Activated CD4-positive, alpha-beta T cell treated with anti-CD3 and anti-CD28 coated beads, Interleukin-2, amount 10 ng/mL, durations not matched to agents 24 days and 14 days (primary cell): ENCODE measurements around the gene ECE2. TPM values are rescaled to one million over a fixed set of nuclear protein-coding genes. Genes with fewer than 3 reads are reported as not detected.
A peak's percentile ranks its signal among the peaks of the same experiment; 100 is the strongest.

Source experiments
- DNase-seq: peaks from one replicate; pipeline ENCODE4 v3.0.0; 2022
- H3K27ac Mint-ChIP-seq: one replicate; pipeline ENCODE4 v1.8.0; 2022; ENCODE audit warnings: mild to moderate bottlenecking, mixed read lengths
- H3K27me3 Mint-ChIP-seq: one replicate; pipeline ENCODE4 v1.8.0; 2022; ENCODE audit warnings: mixed read lengths
- H3K36me3 Mint-ChIP-seq: one replicate; pipeline ENCODE4 v1.8.0; 2022; ENCODE audit warnings: low read depth, mild to moderate bottlenecking, mixed read lengths
- H3K4me1 Mint-ChIP-seq: one replicate; pipeline ENCODE4 v1.8.0; 2021; ENCODE audit warnings: mixed read lengths
- H3K4me3 Mint-ChIP-seq: one replicate; pipeline ENCODE4 v1.8.0; 2022; ENCODE audit warnings: mild to moderate bottlenecking, moderate library complexity, mixed read lengths
- H3K9me3 Mint-ChIP-seq: one replicate; pipeline ENCODE4 v1.8.0; 2021; ENCODE audit warnings: mixed read lengths
- intact Hi-C: fragments of 100-400 bp; cut with micrococcal nuclease; formaldehyde crosslinking; loops from one replicate; pipeline ENCODE4 v1.15.1; 2023
- total RNA-seq: library from RNA; stranded (reverse); gene quantifications from 2 replicates; pipeline ENCODE4 v1.2.3, GENCODE V29; 2022

ECE2 gene
- total RNA-seq, 1 donor from 2014 or later = not detected

- peak overlapping the region; percentile 99 for H3K4me3 Mint-ChIP-seq
- H3K9me3 Mint-ChIP-seq = no peaks in the 10 kb centered on the region
- intact Hi-C loops = loop anchor here (1.0 to 2.0 kb wide), 7 partner anchors 15 to 282 kb away; partner anchors contain the start of genes ABCC5, ABCF3, AP2M1 and EEF1AKMT4
- peaks cover 3% of the 10 kb centered on the region for H3K27me3 Mint-ChIP-seq
- peak overlapping the region; percentile 90 for H3K27ac Mint-ChIP-seq
- H3K4me1 Mint-ChIP-seq = peaks cover 20% of the 10 kb centered on the region
- peaks cover 52% of the 10 kb centered on the region for H3K36me3 Mint-ChIP-seq
- no peak for DNase-seq
These were observed 23.9 kb downstream of the ECE2 start for GRCh38 chr3:184299488-184300377.

DNA sequence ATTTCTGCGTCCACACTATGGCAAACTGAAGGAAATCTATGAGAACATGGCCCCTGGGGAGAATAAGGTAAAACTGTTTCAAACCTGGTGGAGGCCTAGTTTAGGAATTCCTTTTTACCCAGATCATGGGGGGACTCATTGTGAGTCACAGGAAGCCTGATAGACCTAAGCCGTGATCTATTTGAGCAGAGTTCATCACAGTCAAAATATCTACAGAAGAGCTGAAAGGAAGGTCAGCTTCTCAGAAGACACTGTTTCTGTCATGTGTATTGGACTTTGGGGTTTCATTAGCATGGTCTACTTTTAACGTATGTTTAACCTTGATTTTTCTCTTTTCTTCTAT lies 24.5 kb downstream of the ECE2 start:
- H3K4me1 Mint-ChIP-seq = peaks cover 20% of the 10 kb centered on the region
- peaks cover 54% of the 10 kb centered on the region for H3K36me3 Mint-ChIP-seq
- no peak overlapping the region for H3K27ac Mint-ChIP-seq
- DNase-seq = no peak
- no peaks in the 10 kb centered on the region for H3K9me3 Mint-ChIP-seq
- peak overlapping the region; percentile 99 for H3K4me3 Mint-ChIP-seq
- H3K27me3 Mint-ChIP-seq = peaks cover 1% of the 10 kb centered on the region
- intact Hi-C loops = no loop called here

- DNase-seq = no peak
- H3K27me3 Mint-ChIP-seq = no peaks in the 10 kb centered on the region
- H3K4me1 Mint-ChIP-seq = peaks cover 6% of the 10 kb centered on the region
- peaks cover 84% of the 10 kb centered on the region for H3K36me3 Mint-ChIP-seq
- intact Hi-C loops = no loop called here
- H3K27ac Mint-ChIP-seq = no peak overlapping the region
- no peaks in the 10 kb centered on the region for H3K9me3 Mint-ChIP-seq
- no peak overlapping the region for H3K4me3 Mint-ChIP-seq
These were observed 29.8 kb downstream of the ECE2 start for GRCh38 chr3:184305577-184305976.

GRCh38 chr3:184306341-184306972 lies 30.6 kb downstream of the ECE2 start:
- no peaks in the 10 kb centered on the region for H3K27me3 Mint-ChIP-seq
- intact Hi-C loops = no loop called here
- H3K4me1 Mint-ChIP-seq = peaks cover 6% of the 10 kb centered on the region
- DNase-seq = no peak
- no peaks in the 10 kb centered on the region for H3K9me3 Mint-ChIP-seq
- H3K4me3 Mint-ChIP-seq = no peak overlapping the region
- H3K36me3 Mint-ChIP-seq = peaks cover 77% of the 10 kb centered on the region
- H3K27ac Mint-ChIP-seq = no peak overlapping the region

- Mint-ChIP-seq H3K4me1 (peaks cover 4% of the 10 kb centered on the region), H3K27me3 (no peaks in the 10 kb centered on the region), H3K9me3 (no peaks in the 10 kb centered on the region), H3K4me3 (no peak overlapping the region), H3K27ac (no peak overlapping the region), H3K36me3 (peaks cover 63% of the 10 kb centered on the region)
- DNase-seq = no peak
- intact Hi-C loops = no loop called here
These were observed 32.1 kb downstream of the ECE2 start for GRCh38 chr3:184307915-184308314.

DNA sequence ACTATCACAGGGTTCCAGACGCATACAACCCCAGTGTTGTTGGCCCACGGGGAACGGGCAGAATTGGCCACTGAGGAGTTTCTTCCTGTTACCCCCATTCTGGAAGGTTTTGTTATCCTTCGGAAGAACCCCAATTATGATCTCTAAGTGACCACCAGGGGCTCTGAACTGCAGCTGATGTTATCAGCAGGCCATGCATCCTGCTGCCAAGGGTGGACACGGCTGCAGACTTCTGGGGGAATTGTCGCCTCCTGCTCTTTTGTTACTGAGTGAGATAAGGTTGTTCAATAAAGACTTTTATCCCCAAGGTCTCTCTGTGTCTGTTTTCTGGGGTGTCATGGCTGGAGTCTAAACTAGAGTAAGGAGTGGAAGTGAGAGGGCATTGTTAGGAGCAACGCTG lies 32.9 kb downstream of the ECE2 start:
- intact Hi-C loops = no loop called here
- Mint-ChIP-seq H3K4me3 (no peak overlapping the region), H3K36me3 (peaks cover 54% of the 10 kb centered on the region), H3K4me1 (peaks cover 4% of the 10 kb centered on the region), H3K27me3 (no peaks in the 10 kb centered on the region), H3K27ac (no peak overlapping the region), H3K9me3 (no peaks in the 10 kb centered on the region)
- no peak for DNase-seq

- H3K9me3 Mint-ChIP-seq = no peaks in the 10 kb centered on the region
- no peak for DNase-seq
- intact Hi-C loops = no loop called here
- H3K27ac Mint-ChIP-seq = no peak overlapping the region
- no peak overlapping the region for H3K4me3 Mint-ChIP-seq
- peaks cover 14% of the 10 kb centered on the region for H3K4me1 Mint-ChIP-seq
- peaks cover 41% of the 10 kb centered on the region for H3K36me3 Mint-ChIP-seq
- no peaks in the 10 kb centered on the region for H3K27me3 Mint-ChIP-seq
These were observed 35.8 kb downstream of the ECE2 start for GRCh38 chr3:184311633-184312032.

DNA sequence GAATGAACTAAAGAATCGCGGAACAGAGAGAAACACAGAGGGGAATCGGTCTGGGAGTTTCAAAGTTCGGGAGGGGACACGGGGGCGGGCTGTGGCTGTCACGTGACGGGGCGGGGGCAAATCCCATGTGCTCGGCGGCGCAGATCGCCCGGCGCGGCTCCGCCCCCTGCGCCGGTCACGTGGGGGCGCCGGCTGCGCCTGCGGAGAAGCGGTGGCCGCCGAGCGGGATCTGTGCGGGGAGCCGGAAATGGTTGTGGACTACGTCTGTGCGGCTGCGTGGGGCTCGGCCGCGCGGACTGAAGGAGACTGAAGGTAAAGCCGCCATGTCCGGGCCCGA lies 38.5 kb downstream of the ECE2 start, which contains the start of gene EIF4G1:
Gene EIF4G1, plus strand, starts transcription at position 244 of the 337 bp plus-strand sequence. CDS start 1,191 bp downstream, outside the sequence.
- no peaks in the 10 kb centered on the region for H3K9me3 Mint-ChIP-seq
- H3K27ac Mint-ChIP-seq = peak within 1 kb of the TSS; percentile 89
- H3K27me3 Mint-ChIP-seq = no peaks in the 10 kb centered on the region

GRCh38 chr3:184314700-184315542 lies 39.1 kb downstream of the ECE2 start:
- H3K4me3 Mint-ChIP-seq = peak overlapping the region; percentile 89
- H3K4me1 Mint-ChIP-seq = peaks cover 31% of the 10 kb centered on the region
- H3K36me3 Mint-ChIP-seq = peaks cover 37% of the 10 kb centered on the region
- no peaks in the 10 kb centered on the region for H3K27me3 Mint-ChIP-seq
- intact Hi-C loops = loop anchor here (1.0 to 2.0 kb wide), 4 partner anchors 16 to 66 kb away; partner anchors contain the start of genes ALG3, EEF1AKMT4 and PSMD2
- H3K9me3 Mint-ChIP-seq = no peaks in the 10 kb centered on the region
- peak; percentile 90 for DNase-seq
- H3K27ac Mint-ChIP-seq = peak overlapping the region; percentile 89

More for the DNA sequence above, 38.5 kb downstream of the ECE2 start, which contains the start of gene EIF4G1:
- peaks cover 36% of the 10 kb centered on the region for H3K36me3 Mint-ChIP-seq
- peak within 1 kb of the TSS; percentile 89 for H3K4me3 Mint-ChIP-seq
- H3K4me1 Mint-ChIP-seq = peaks cover 28% of the 10 kb centered on the region
- intact Hi-C loops = loop anchor here (1.0 to 2.0 kb wide), 4 partner anchors 15 to 66 kb away; partner anchors contain the start of genes ALG3, EEF1AKMT4 and PSMD2
- peak; percentile 98 for DNase-seq

- no peaks in the 10 kb centered on the region for H3K27me3 Mint-ChIP-seq
- H3K4me3 Mint-ChIP-seq = peak overlapping the region; percentile 89
- H3K36me3 Mint-ChIP-seq = peaks cover 38% of the 10 kb centered on the region
- intact Hi-C loops = loop anchor here (2.0 kb wide), 1 partner anchor 67 kb away; the partner anchor contains the start of genes ALG3 and EEF1AKMT4
- DNase-seq = no peak
- peak overlapping the region; percentile 89 for H3K27ac Mint-ChIP-seq
- no peaks in the 10 kb centered on the region for H3K9me3 Mint-ChIP-seq
- peaks cover 31% of the 10 kb centered on the region for H3K4me1 Mint-ChIP-seq
These were observed 39.7 kb downstream of the ECE2 start for GRCh38 chr3:184315543-184315867.

DNA sequence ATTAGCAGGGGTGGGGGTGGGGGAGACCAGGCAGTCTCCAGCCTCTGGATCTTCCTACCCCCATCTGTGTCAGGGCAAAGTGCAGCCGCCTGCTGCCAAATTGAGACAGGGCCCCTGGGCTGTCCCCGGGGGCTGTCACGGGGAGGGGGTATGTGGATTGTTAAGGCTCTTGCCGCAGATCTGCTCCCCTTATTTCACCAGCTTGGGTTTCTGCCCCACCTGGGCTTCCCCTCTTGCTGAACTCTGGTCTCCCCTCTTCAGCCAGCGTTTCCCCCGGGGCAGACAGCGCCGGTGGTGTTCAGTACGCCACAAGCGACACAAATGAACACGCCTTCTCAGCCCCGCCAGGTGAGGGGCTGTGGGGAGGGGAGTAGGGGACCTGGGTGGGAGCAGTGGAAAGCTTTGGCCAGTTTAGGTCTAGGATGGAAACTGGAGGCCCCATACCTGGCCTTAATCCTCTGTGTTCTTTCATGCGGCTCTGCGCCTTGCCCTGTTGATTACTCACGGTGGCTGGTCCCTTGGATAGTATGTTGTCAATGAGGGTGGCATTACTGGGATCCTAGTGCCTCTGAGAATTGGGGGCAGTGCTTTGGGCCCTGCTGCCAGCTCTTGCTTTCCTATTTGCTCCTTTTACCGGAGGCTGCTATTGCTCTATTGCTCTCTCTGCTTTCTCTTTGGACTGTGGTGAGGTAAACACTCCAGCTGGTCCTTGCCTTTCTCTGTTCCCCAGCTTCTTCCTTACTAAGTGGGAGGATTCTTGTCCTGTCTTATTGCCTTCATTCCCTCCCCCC lies 40.2 kb downstream of the ECE2 start:
- H3K4me1 Mint-ChIP-seq = peaks cover 35% of the 10 kb centered on the region
- peak overlapping the region; percentile 89 for H3K4me3 Mint-ChIP-seq
- no peaks in the 10 kb centered on the region for H3K27me3 Mint-ChIP-seq
- H3K9me3 Mint-ChIP-seq = no peaks in the 10 kb centered on the region
- H3K36me3 Mint-ChIP-seq = peaks cover 43% of the 10 kb centered on the region
- H3K27ac Mint-ChIP-seq = peak overlapping the region; percentile 89
- intact Hi-C loops = loop anchor here (2.0 kb wide), 1 partner anchor 67 kb away; the partner anchor contains the start of genes ALG3 and EEF1AKMT4
- no peak for DNase-seq

GRCh38 chr3:184316792-184317191 lies 41.0 kb downstream of the ECE2 start:
- Mint-ChIP-seq H3K27ac (peak overlapping the region; percentile 89), H3K4me1 (peaks cover 39% of the 10 kb centered on the region), H3K4me3 (peak overlapping the region; percentile 89), H3K36me3 (peaks cover 51% of the 10 kb centered on the region), H3K9me3 (no peaks in the 10 kb centered on the region), H3K27me3 (no peaks in the 10 kb centered on the region)
- DNase-seq = peak; percentile 65
- intact Hi-C loops = no loop called here

- Mint-ChIP-seq H3K4me1 (peaks cover 39% of the 10 kb centered on the region), H3K36me3 (peaks cover 55% of the 10 kb centered on the region), H3K4me3 (peak overlapping the region; percentile 89), H3K9me3 (no peaks in the 10 kb centered on the region), H3K27me3 (no peaks in the 10 kb centered on the region), H3K27ac (peak overlapping the region; percentile 66)
- no peak for DNase-seq
- intact Hi-C loops = no loop called here
These were observed 41.4 kb downstream of the ECE2 start for GRCh38 chr3:184317201-184317600.
